Muscle of leg (tissue), 11 donors: Measurements from ENCODE around the gene CERS6. TPM values are rescaled to one million over a fixed set of nuclear protein-coding genes. Genes with fewer than 3 reads are reported as not detected.
A peak's percentile ranks its signal among the peaks of the same experiment; 100 is the strongest.

Experiments used
- DNase-seq: peaks from one replicate; pipeline ENCODE4 v3.0.0; 2013
- H3K27ac ChIP-seq: one replicate; pipeline ENCODE4 v1.5.1; 2013; ENCODE audit warnings: mild to moderate bottlenecking, low read length, control low read depth
- H3K27me3 ChIP-seq: one replicate; pipeline ENCODE4 v1.6.1; 2013; ENCODE audit warnings: low read length; ENCODE audit not compliant: control insufficient read depth, insufficient read depth
- H3K36me3 ChIP-seq: one replicate; pipeline ENCODE4 v1.6.1; 2013; ENCODE audit warnings: low read length; ENCODE audit not compliant: control insufficient read depth, insufficient read depth
- H3K4me1 ChIP-seq: one replicate; pipeline ENCODE4 v1.6.1; 2013; ENCODE audit warnings: low read length; ENCODE audit not compliant: control insufficient read depth, insufficient read depth
- H3K4me3 ChIP-seq: one replicate; pipeline ENCODE4 v1.5.1; 2013; ENCODE audit warnings: low read length, control low read depth
- H3K9me3 ChIP-seq: replicated peaks from 2 replicates; pipeline ENCODE4 v1.6.1; 2013; ENCODE audit warnings: low read depth, low read length; ENCODE audit not compliant: control insufficient read depth
- WGBS: methylation state at CpG from one replicate; pipeline ENCODE4 v1.1.5; 2013; ENCODE audit warnings: missing lambda C conversion rate; ENCODE audit not compliant: insufficient coverage; 5-methylcytosine and 5-hydroxymethylcytosine counted together
- polyA plus RNA-seq, 8 donors: library from polyadenylated mRNA; unstranded; fragments of 120-200 nt; gene quantifications; one replicate each; pipeline versions ENCODE4 v1.2.1 to v1.2.3, GENCODE V29; 2013; ENCODE audit warnings: inconsistent platforms in 1 of 8, low replicate concordance in 1 of 8; ENCODE audit not compliant: insufficient read length in 8 of 8, insufficient read depth in 1 of 8
- total RNA-seq: library from RNA; stranded (reverse); fragments of 120-200 nt; gene quantifications from one replicate; pipeline ENCODE4 v1.2.4, GENCODE V29; 2013

CERS6 gene
- total and polyA plus RNA-seq, 9 donors = 21.2 to 54.4 (median 39.0) TPM

DNA sequence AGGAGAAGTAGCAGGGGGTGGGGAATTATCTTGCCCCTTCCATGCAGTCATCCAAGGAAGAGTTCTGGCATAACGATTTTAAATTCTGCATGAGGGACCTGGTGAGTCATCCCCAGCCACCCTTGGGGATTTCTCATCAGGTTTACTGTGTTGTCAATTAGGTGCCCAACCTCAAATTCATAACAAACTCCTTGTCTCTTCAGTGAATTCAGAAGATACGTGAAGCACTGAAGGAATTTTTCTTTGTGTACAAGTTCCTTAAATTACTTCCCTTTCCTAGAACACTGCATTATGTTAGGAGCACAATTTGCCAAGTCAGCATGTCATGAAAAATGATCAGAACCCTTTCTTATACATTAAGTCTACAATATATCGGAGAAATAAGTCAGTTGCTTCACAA lies 275.5 kb downstream of the CERS6 start:
- Histone ChIP-seq H3K27ac (no peak overlapping the region), H3K4me3 (no peak overlapping the region), H3K27me3 (no peaks in the 10 kb centered on the region), H3K4me1 (peaks cover 5% of the 10 kb centered on the region), H3K36me3 (no peaks in the 10 kb centered on the region), H3K9me3 (no peaks in the 10 kb centered on the region)
- WGBS = no CpG with 5 or more reads among the region's 3 CpGs
- DNase-seq = no peak

DNA sequence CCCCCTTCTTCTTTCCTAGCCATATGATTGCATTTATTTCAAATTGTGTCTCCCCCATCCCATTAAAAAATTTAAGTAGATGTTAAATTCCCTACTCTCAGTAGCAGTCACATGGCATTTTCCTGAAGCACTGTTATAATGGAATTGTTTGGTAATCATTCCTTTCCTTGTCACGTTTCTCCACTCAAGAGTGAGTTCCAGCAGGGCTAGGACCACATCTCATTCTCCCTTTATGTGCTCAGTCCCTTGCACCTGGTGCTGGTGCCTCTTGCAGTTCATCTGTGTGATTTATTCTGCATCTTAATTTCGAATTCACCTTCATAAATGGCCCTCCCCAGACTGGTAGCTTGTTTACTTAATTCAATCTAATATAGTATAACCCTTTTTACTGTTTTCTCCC lies 276.0 kb downstream of the CERS6 start:
- Histone ChIP-seq H3K27ac (no peak overlapping the region), H3K36me3 (no peaks in the 10 kb centered on the region), H3K9me3 (no peaks in the 10 kb centered on the region), H3K27me3 (no peaks in the 10 kb centered on the region), H3K4me1 (peaks cover 5% of the 10 kb centered on the region), H3K4me3 (no peak overlapping the region)
- WGBS = 83% methylated on average over 1 of the region's 2 CpGs
- DNase-seq = no peak

DNA sequence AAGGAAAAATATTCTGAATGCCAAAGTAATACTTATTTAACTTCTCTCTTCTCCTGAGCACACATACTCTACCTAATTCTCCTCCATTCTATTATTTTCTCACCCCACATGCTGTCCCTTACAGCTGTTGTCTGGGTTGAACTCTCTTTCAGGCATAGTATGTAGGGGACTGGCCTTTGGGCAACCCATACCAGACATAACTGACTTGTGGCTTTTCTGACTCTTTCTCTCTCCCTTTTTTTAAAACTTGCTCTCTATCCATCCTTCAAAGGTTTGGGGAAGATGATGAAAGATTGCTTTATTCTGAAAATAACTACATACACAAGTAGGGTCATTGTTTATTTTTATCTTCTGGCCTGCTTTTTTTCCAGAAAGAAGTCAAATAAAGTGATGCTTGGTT lies 276.4 kb downstream of the CERS6 start:
- Histone ChIP-seq H3K36me3 (no peaks in the 10 kb centered on the region), H3K9me3 (no peaks in the 10 kb centered on the region), H3K4me3 (no peak overlapping the region), H3K27me3 (no peaks in the 10 kb centered on the region), H3K27ac (no peak overlapping the region), H3K4me1 (peaks cover 5% of the 10 kb centered on the region)
- no peak for DNase-seq

DNA sequence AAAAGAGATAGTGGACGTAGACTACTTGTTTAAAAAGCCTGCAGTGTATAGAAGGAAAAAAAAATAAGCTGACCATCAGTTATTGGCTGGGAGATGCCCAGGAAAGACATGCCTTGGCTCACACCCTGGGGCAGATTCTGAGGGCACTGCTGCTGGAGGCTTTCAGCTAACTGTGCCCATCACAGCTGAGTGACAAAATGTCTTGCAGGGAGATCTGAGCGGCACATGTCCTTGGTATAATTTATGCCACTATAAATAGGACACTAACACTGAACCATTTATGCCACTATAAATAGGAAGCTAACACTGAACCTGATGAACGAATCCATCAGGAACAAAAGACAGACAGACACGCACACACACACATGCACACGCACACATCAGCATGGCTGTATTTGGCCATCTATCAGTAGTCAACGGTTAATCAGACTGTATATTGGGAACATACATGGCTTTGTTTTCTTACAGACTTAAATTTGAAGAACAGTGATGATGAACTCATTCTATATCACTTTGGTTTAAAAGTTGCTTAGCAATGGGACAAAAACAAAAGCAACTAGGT lies 278.2 kb downstream of the CERS6 start:
- no peaks in the 10 kb centered on the region for H3K27me3 ChIP-seq
- no peaks in the 10 kb centered on the region for H3K36me3 ChIP-seq
- H3K4me1 ChIP-seq = peaks cover 5% of the 10 kb centered on the region
- DNase-seq = no peak
- peak overlapping the region; percentile 22 for H3K27ac ChIP-seq
- H3K4me3 ChIP-seq = no peak overlapping the region
- 67% methylated on average over 1 of the region's 6 CpGs for WGBS
- H3K9me3 ChIP-seq = no peaks in the 10 kb centered on the region

DNA sequence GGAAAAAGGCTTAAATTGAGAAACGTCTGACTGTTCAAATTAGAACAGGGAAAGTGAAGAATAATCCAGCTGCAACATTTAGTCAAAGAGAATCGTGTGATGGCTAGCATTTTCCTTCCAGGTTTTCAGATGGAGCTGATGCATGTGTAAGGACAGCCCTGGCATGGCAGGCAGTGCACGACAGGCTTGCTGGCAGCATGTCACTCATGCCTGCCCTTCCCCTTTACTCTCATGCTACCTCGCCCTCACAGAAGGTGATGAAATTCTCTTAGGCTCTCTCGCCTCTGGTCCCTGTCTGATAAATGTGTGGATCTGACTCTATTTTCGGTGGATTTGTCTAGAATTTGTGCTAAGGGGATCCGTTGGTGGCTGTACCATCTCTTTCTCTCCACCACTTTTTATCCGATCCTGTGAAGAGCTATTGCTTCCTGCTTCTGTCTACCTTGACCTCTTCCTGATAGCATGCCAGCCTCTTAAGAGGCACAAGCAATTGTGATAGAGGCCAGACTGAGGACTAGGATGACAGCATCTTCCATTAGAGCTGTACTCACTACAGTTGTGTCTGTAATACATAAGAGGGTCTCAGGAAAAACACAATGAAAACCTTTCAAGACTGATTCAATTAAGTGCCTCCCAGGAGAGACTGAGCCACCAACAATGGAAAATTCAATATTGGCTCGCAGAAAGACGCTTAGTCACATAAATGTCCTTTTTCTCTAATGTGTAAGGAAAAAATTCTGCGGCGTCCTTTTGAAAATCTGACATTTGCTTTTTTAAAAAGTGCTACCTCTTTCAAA lies 280.8 kb downstream of the CERS6 start:
- Histone ChIP-seq H3K27ac (no peak overlapping the region), H3K9me3 (no peaks in the 10 kb centered on the region), H3K4me3 (no peak overlapping the region), H3K36me3 (no peaks in the 10 kb centered on the region), H3K27me3 (no peaks in the 10 kb centered on the region), H3K4me1 (peaks cover 5% of the 10 kb centered on the region)
- 80% methylated on average over 2 of the region's 12 CpGs for WGBS
- DNase-seq = no peak

DNA sequence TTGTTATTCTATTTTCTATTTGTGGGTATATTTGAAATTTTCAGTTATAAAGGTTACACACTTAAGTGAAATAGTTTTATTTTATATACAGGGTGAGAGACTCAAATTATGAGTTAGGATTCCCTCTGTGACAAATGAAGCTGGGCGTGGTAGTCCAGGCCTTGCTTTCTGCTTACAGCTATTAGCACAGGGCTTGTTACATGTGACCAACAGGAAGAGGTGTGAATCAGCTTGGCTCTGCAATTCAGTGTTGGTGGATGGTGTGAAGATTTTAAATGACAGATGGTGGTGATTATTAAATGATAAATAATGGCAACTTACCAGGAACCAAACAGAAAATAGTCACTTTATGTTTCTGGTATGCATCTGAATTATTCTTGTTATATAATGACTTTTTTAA lies 282.0 kb downstream of the CERS6 start:
- H3K27ac ChIP-seq = no peak overlapping the region
- H3K4me1 ChIP-seq = peaks cover 5% of the 10 kb centered on the region
- no peaks in the 10 kb centered on the region for H3K36me3 ChIP-seq
- no peaks in the 10 kb centered on the region for H3K9me3 ChIP-seq
- WGBS = 86% methylated on average over 1 of the region's 1 CpG
- H3K27me3 ChIP-seq = no peaks in the 10 kb centered on the region
- H3K4me3 ChIP-seq = no peak overlapping the region
- no peak for DNase-seq

DNA sequence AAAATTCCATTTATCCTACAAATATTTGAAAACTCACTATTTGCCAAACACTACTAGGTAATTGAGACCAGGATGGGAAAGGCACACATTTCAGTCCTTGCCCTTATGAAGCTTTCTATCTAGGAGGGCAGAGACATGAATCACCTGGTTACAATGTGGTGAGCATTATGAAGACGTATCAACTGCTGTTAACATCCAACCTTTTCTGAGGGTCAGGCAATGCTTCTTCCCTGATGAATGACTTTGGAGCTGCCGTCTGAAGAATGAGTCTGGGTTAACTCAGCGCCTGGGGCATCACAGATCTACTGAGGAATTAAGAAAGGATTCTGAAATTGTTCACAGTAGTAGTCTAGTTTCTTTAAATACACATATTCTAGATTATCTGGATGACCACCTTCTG lies 284.3 kb downstream of the CERS6 start:
- H3K36me3 ChIP-seq = no peaks in the 10 kb centered on the region
- H3K9me3 ChIP-seq = no peaks in the 10 kb centered on the region
- H3K4me3 ChIP-seq = no peak overlapping the region
- no peaks in the 10 kb centered on the region for H3K4me1 ChIP-seq
- no peaks in the 10 kb centered on the region for H3K27me3 ChIP-seq
- no peak for DNase-seq
- 71% methylated on average over 1 of the region's 3 CpGs for WGBS
- H3K27ac ChIP-seq = no peak overlapping the region

DNA sequence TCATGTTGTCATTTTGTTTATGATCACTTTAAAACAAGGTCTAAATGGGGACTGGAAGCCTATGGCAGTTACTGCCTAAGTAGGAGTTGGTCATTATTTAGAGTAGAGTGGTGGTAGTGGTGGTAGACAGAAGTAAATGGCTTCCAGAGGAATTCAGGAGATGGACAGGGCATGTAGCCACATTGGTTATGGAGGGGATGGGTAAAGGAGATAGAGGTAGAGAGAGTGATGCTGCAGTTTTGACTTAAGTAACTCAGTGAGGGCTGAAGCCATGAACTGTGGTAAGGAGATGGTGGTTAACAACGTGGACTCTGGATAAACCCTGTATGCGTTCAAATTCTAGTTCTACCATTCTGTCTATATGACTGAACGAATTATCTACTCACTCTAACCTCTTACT lies 284.7 kb downstream of the CERS6 start:
- no CpG with 5 or more reads among the region's 3 CpGs for WGBS
- no peaks in the 10 kb centered on the region for H3K36me3 ChIP-seq
- no peak overlapping the region for H3K27ac ChIP-seq
- no peak overlapping the region for H3K4me3 ChIP-seq
- no peaks in the 10 kb centered on the region for H3K27me3 ChIP-seq
- DNase-seq = no peak
- no peaks in the 10 kb centered on the region for H3K9me3 ChIP-seq
- H3K4me1 ChIP-seq = no peaks in the 10 kb centered on the region

DNA sequence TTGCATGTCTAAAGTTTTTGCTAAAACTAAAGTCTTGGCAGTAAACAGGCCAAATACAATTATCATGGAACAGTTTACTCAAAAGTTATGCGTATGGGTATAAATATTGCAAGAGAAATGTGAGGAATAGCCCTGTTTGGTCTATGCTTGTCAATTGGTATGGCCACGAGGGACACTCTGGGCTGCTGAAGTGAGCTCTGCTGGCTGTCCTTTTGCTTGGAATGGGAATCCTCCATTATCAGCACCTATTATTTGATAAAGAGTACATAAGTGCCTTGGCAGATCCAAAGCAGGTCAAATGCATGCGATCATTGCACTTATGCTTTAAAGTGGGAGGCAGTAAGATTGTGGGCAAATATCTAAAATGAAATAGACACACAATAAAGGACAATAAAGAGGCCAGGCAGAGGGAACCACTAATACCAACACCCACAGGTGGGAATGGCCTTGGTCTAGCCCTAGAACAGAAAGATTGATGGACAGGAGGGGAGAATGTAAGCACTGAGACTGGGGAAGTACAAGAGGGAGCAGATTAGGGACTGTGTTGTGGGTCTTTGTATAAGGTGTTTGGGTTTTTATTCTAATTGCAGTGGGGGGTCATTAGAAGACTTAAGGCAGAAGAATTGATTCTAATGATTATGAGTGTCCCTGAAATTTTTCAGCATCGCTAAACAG lies 286.3 kb downstream of the CERS6 start:
- Histone ChIP-seq H3K4me3 (no peak overlapping the region), H3K27ac (no peak overlapping the region), H3K27me3 (no peaks in the 10 kb centered on the region)

DNA sequence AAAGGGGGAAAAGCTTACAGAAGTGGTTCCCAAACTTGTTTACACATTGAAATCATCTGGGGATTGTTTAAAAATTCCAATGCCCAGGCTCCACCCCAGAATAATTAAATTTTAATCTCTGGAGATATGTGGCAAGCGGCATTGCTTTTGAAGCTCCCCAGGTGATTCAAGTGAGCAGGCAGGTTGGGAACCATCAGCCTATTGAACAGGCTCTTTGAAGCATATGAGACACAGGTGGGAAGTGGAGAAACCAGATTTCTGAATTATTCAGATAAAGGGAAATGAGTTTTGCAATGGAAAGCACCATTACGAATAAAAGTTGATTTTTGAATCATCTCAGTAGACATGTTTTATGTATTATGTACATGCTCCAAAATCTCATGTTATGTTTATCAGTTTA lies 288.8 kb downstream of the CERS6 start:
- Histone ChIP-seq H3K4me1 (peaks cover 17% of the 10 kb centered on the region), H3K4me3 (no peak overlapping the region), H3K27me3 (no peaks in the 10 kb centered on the region), H3K36me3 (no peaks in the 10 kb centered on the region), H3K9me3 (no peaks in the 10 kb centered on the region), H3K27ac (no peak overlapping the region)
- DNase-seq = no peak
- WGBS = 100% methylated on average over 1 of the region's 2 CpGs

More for the DNA sequence above, 286.3 kb downstream of the CERS6 start:
- no peaks in the 10 kb centered on the region for H3K9me3 ChIP-seq
- no peaks in the 10 kb centered on the region for H3K4me1 ChIP-seq
- no peak for DNase-seq
- no CpG with 5 or more reads among the region's 4 CpGs for WGBS
- no peaks in the 10 kb centered on the region for H3K36me3 ChIP-seq
